Body of pancreas (tissue), 4 donors: ENCODE results near the gene USP17L26. TPM values are rescaled to one million over a fixed set of nuclear protein-coding genes. Genes with fewer than 3 reads are reported as not detected.
A peak's percentile ranks its signal among the peaks of the same experiment; 100 is the strongest.
"Not testable (repeated sequence)": the region's sequence is repeated elsewhere in the genome, so short reads cannot be mapped to it uniquely, and the experiment has no call there.

Experiments
- ATAC-seq: fragments of 150-250 bp; one replicate; pipeline ENCODE4 v1.9.1; 2016
- DNase-seq, 4 donors: peaks; one replicate each; pipeline ENCODE4 v3.0.0-alpha.2; 2019
- H3K27ac ChIP-seq, 4 donors: fragments of 200-600 bp; sonication (generic); 1 replicate in 3 of 4; 2 replicates in 1 of 4; pipeline versions ENCODE4 v1.5.1 to v1.6.1; 2016 to 2019; ENCODE audit warnings: mild to moderate bottlenecking in 1 of 4, mixed read lengths in 1 of 4, moderate library complexity in 1 of 4
- H3K27me3 ChIP-seq, 2 donors: fragments of 200-600 bp; sonication (generic); one replicate each; pipeline ENCODE4 v1.6.0; 2016; ENCODE audit warnings: mild to moderate bottlenecking in 1 of 2
- H3K36me3 ChIP-seq, 2 donors: fragments of 200-600 bp; sonication (generic); replicated peaks in 1 of 2; 2 replicates each; pipeline ENCODE4 v1.5.1; 2016; ENCODE audit warnings: low read depth in 2 of 2; ENCODE audit not compliant: insufficient read depth in 1 of 2
- H3K4me1 ChIP-seq: fragments of 200-600 bp; sonication (generic); one replicate; pipeline ENCODE4 v1.6.0; 2016
- H3K4me3 ChIP-seq, 2 donors: fragments of 200-600 bp; sonication (generic); 1 replicate in 1 of 2; 2 replicates in 1 of 2; pipeline ENCODE4 v1.5.1; 2016 to 2019
- H3K9me3 ChIP-seq, 3 donors: fragments of 200-600 bp; sonication (generic); 1 replicate in 2 of 3; 2 replicates in 1 of 3; pipeline ENCODE4 v1.5.1; 2016
- CTCF ChIP-seq, 7 experiments: fragments of 450-650 bp in 4 of 7; fragments of 200-600 bp in 3 of 7; sonication (generic) in 3 of 7; IDR thresholded peaks; one replicate each; pipeline ENCODE4 v1.5.1; 2016 to 2019; ENCODE audit warnings: antibody characterized with exemption in 7 of 7
- POLR2A ChIP-seq, 3 donors: fragments of 450-650 bp; IDR thresholded peaks; one replicate each; pipeline ENCODE4 v1.6.1; 2016; ENCODE audit warnings: antibody characterized with exemption in 3 of 3, mild to moderate bottlenecking in 2 of 3
- WGBS, 2 donors: methylation state at CpG; one replicate each; pipeline ENCODE4 v1.1.5; 2017; 5-methylcytosine and 5-hydroxymethylcytosine counted together
- intact Hi-C: fragments of 100-400 bp; cut with DNase I; formaldehyde crosslinking; loops from one replicate; pipeline ENCODE4 v1.15.1; 2023
- total RNA-seq, 2 donors: library from RNA; depleted of rRNA; stranded (reverse); fragments of >200 nt; gene quantifications; one replicate each; pipeline ENCODE4 v1.1.0, GENCODE V29; 2016

The USP17L26 gene
- total RNA-seq, 2 donors from 2014 or later = not detected

- H3K27me3 ChIP-seq, H3K36me3 ChIP-seq, H3K4me1 ChIP-seq, intact Hi-C loops, ATAC-seq, H3K4me3 ChIP-seq, H3K27ac ChIP-seq, H3K9me3 ChIP-seq: not testable (repeated sequence)
- 45 to 56% methylated on average over 7 to 26 of the region's 36 CpGs for WGBS, 2 donors
- DNase-seq = peak; percentile 60 to 76 (median 72)
- peak; percentile 32 to 69 (median 55) for TF ChIP-seq CTCF (IDR thresholded peaks at IDR 0.05)
Observed at GRCh38 chr4:9381012-9381534, 46.6 kb downstream of the USP17L26 start.

GRCh38 chr4:9384126-9384525 is 49.7 kb downstream of the USP17L26 start:
- Histone ChIP-seq H3K27me3 (no peaks in the 10 kb centered on the region), H3K4me3 (no peak overlapping the region), H3K9me3 (no peaks in the 10 kb centered on the region), H3K4me1 (no peaks in the 10 kb centered on the region), H3K27ac (no peak overlapping the region), H3K36me3 (no peaks in the 10 kb centered on the region)
- DNase-seq (no peak), ATAC-seq (no peak)
- WGBS, 2 donors = 52 to 60% methylated on average over 1 of the region's 1 CpG
- TF ChIP-seq POLR2A (IDR thresholded peaks at IDR 0.05) (no peak), CTCF (IDR thresholded peaks at IDR 0.05) (no peak)
- intact Hi-C loops = no loop called here

Other genes starting within 250 kb of the USP17L26 start
- not detected for gene FAM90A26, start 164.2 kb upstream of the USP17L26 start, total RNA-seq
- gene USP17L10, start 124.0 kb upstream of the USP17L26 start, total RNA-seq = not detected
- not detected for gene USP17L11, start 119.3 kb upstream of the USP17L26 start, total RNA-seq
- not detected for gene USP17L12, start 114.5 kb upstream of the USP17L26 start, total RNA-seq
- not detected for gene USP17L13, start 109.8 kb upstream of the USP17L26 start, total RNA-seq
- not detected for gene USP17L15, start 100.3 kb upstream of the USP17L26 start, total RNA-seq
- not detected for gene USP17L17, start 90.8 kb upstream of the USP17L26 start, total RNA-seq
- not detected for gene USP17L18, start 86.0 kb upstream of the USP17L26 start, total RNA-seq
- gene USP17L19, start 81.3 kb upstream of the USP17L26 start, total RNA-seq = not detected
- gene USP17L20, start 76.5 kb upstream of the USP17L26 start, total RNA-seq = not detected
- gene USP17L21, start 71.8 kb upstream of the USP17L26 start, total RNA-seq = not detected
- gene USP17L22, start 67.0 kb upstream of the USP17L26 start, total RNA-seq = not detected
- not detected for gene USP17L24, start 9.5 kb upstream of the USP17L26 start, total RNA-seq
- gene USP17L25, start 4.7 kb upstream of the USP17L26 start, total RNA-seq = not detected
- not detected for gene USP17L5, start 4.7 kb downstream of the USP17L26 start, total RNA-seq
- not detected for gene USP17L27, start 9.5 kb downstream of the USP17L26 start, total RNA-seq
- gene USP17L28, start 14.2 kb downstream of the USP17L26 start, total RNA-seq = not detected
- gene USP17L29, start 19.0 kb downstream of the USP17L26 start, total RNA-seq = not detected
- gene USP17L30, start 28.5 kb downstream of the USP17L26 start, total RNA-seq = not detected
- not detected for gene DEFB131A, start 109.8 kb downstream of the USP17L26 start, total RNA-seq